Type B pancreatic cell (in vitro differentiated cells): Measurements from ENCODE around the gene TMEM86B. TPM values are rescaled to one million over a fixed set of nuclear protein-coding genes. Genes with fewer than 3 reads are reported as not detected.

Experiments used
- DNase-seq: peaks from one replicate; pipeline ENCODE4 v3.0.0; 2021; ENCODE audit warnings: mixed read lengths; ENCODE audit not compliant: unreplicated experiment; ENCODE audit errors: extremely low spot score
- H3K27ac Mint-ChIP-seq: 2 replicates; pipeline ENCODE4 v1.8.0; 2021; ENCODE audit warnings: mild to moderate bottlenecking, mixed read lengths
- H3K27me3 Mint-ChIP-seq: 2 replicates; pipeline ENCODE4 v1.8.0; 2021; ENCODE audit warnings: mixed read lengths
- H3K36me3 Mint-ChIP-seq: 2 replicates; pipeline ENCODE4 v1.8.0; 2021; ENCODE audit warnings: mixed read lengths
- H3K4me1 Mint-ChIP-seq: one replicate; pipeline ENCODE4 v1.8.0; 2021; ENCODE audit warnings: mixed read lengths; ENCODE audit not compliant: unreplicated experiment
- H3K4me3 Mint-ChIP-seq: 2 replicates; pipeline ENCODE4 v1.8.0; 2021; ENCODE audit warnings: mild to moderate bottlenecking, mixed read lengths
- H3K9me3 Mint-ChIP-seq: 2 replicates; pipeline ENCODE4 v1.8.0; 2021; ENCODE audit warnings: mixed read lengths
- total RNA-seq: library from RNA; stranded (reverse); gene quantifications from 2 replicates; pipeline ENCODE4 v1.2.1, GENCODE V29; 2021; ENCODE audit warnings: low replicate concordance
- TF ChIP-seq, protein P1 (sequence below): fragments of 200-600 bp; sonication (generic); conservative IDR thresholded peaks from 2 replicates; pipeline ENCODE4 v1.5.0; 2021; ENCODE audit warnings: antibody characterized with exemption, mild to moderate bottlenecking

The TMEM86B gene
- total RNA-seq, 1 donor from 2014 or later, result 14.4 TPM

DNA sequence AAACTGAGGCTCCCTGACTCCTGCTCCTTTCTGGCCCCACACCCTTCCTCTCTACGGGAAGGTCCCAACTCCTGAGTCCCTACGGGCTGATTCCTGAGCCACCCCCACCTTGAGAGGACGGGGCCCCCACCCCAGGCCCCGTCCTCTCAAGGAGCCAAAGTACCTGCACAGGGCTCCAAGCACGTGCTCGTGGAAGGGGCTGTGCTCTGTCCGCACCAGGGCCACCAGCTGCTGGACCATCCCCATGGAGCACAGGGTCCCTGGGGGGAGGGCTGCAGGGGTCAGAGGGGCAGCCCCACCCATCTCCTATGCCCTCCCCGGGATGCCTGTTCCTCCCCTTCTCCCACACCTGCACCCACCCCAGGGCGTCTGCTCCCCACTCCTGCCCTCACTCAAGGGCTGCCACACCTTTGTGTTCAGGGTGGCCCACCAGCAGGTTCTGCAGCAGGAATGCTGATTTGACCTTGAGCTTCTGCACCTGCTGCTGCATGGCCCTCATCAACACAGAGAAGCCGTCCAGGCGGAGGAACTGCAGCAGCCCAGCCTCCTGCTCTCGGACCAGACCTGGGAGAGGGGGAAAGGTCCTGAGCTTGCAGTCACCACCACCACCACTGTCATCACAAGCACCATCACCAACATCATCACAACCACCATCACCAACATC lies 37.3 kb upstream of the TMEM86B start:
- peaks cover 26% of the 10 kb centered on the region for H3K36me3 Mint-ChIP-seq

DNA sequence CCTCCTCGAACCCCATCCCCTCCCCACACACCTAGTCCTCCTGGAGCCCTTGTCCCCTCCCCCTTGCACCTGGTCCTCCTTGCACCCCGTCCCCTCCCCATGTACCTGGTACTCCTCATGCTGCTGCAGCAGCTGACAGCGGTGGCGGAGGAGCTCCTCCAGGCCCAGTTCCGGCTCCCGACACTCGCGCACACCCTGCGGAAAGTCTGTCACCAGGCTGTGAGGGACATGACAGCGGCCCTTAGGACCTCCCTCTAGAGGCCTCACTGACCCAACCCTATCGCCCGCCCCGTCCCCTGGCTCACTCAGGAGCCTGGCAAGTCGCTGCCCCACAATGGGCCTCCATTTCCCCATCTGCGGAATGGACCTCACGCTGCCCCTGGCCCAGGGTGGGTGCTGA lies 36.6 kb upstream of the TMEM86B start:
- Mint-ChIP-seq H3K27ac (no peak overlapping the region), H3K27me3 (no peaks in the 10 kb centered on the region), H3K4me3 (no peak overlapping the region), H3K9me3 (peaks cover 8% of the 10 kb centered on the region), H3K4me1 (no peaks in the 10 kb centered on the region), H3K36me3 (peaks cover 22% of the 10 kb centered on the region)
- TF ChIP-seq, protein P1, sequence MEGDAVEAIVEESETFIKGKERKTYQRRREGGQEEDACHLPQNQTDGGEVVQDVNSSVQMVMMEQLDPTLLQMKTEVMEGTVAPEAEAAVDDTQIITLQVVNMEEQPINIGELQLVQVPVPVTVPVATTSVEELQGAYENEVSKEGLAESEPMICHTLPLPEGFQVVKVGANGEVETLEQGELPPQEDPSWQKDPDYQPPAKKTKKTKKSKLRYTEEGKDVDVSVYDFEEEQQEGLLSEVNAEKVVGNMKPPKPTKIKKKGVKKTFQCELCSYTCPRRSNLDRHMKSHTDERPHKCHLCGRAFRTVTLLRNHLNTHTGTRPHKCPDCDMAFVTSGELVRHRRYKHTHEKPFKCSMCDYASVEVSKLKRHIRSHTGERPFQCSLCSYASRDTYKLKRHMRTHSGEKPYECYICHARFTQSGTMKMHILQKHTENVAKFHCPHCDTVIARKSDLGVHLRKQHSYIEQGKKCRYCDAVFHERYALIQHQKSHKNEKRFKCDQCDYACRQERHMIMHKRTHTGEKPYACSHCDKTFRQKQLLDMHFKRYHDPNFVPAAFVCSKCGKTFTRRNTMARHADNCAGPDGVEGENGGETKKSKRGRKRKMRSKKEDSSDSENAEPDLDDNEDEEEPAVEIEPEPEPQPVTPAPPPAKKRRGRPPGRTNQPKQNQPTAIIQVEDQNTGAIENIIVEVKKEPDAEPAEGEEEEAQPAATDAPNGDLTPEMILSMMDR, result no peak
- no peak for DNase-seq

More for the DNA sequence above, 37.3 kb upstream of the TMEM86B start:
- Mint-ChIP-seq H3K4me3 (no peak overlapping the region), H3K27me3 (no peaks in the 10 kb centered on the region), H3K4me1 (no peaks in the 10 kb centered on the region), H3K9me3 (peaks cover 8% of the 10 kb centered on the region), H3K27ac (no peak overlapping the region)
- TF ChIP-seq, protein P1, result no peak
- DNase-seq, result no peak

DNA sequence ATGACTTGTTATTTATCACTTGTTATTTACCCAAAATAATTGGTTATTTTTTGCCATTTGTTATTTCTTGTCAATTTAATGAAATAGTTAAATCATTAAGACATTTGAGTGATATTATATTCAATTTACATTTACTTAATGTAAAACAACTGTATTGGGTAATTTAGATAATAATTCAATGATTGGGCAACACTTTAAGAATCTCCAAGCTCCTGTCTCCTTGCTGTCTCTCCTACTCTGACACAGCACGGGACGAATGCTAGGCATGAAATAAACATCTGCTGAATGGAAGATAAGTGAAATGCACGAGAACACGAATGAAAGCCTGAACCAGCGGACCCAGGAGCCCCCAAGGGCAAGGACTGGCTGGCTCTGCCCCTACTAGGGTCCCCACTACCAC lies 36.0 kb upstream of the TMEM86B start:
- Mint-ChIP-seq H3K9me3 (peaks cover 8% of the 10 kb centered on the region), H3K4me3 (no peak overlapping the region), H3K36me3 (peaks cover 22% of the 10 kb centered on the region), H3K27me3 (no peaks in the 10 kb centered on the region), H3K27ac (no peak overlapping the region), H3K4me1 (peaks cover 2% of the 10 kb centered on the region)
- no peak for DNase-seq
- TF ChIP-seq, protein P1, result no peak

DNA sequence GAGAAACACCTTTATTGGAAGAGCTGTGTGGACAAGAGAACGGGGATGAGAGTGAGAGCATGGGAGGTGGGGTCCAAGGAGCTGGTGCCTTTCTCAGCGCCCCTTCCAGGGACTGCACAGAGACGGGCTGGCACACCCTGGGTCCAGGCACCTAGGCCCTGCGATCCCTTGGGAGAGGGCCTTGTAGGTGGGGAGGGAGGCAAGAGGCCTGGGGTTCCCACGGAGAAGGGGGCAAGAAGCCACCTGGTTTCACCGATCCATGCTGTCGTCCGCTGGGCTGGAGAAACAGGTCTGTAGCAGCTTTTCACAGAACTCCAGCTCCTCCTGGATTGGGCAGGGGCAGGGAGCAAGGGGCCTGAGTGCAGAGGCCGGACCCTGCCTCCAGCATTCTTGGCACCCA lies 33.8 kb upstream of the TMEM86B start:
- Mint-ChIP-seq H3K9me3 (peaks cover 8% of the 10 kb centered on the region), H3K4me3 (no peak overlapping the region), H3K36me3 (peaks cover 18% of the 10 kb centered on the region), H3K4me1 (peaks cover 8% of the 10 kb centered on the region), H3K27me3 (no peaks in the 10 kb centered on the region), H3K27ac (no peak overlapping the region)
- TF ChIP-seq, protein P1, result no peak
- DNase-seq, result no peak

DNA sequence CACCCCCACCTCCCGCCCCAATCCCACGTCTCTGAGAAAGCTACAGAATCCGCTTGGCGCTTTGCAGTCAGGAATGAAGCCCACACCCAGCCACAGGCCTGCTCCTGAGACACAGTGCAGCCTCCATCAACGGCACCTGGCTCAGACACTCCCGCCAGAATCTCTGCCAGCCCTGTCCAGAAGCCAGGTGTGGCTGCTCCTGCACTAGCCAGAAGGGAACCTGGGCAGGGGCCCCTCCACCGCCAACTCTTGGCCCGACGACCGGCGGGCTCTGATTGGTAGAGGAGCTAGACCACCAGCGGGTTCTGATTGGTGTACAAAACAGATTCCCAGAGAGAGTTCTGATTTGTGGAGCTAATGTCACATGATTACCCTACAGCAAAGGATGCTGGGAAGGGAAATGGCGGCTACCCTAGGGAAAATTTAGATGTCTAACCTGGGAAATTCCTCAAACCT lies 33.1 kb upstream of the TMEM86B start:
- TF ChIP-seq, protein P1, result no peak
- Mint-ChIP-seq H3K9me3 (peaks cover 6% of the 10 kb centered on the region), H3K36me3 (peaks cover 16% of the 10 kb centered on the region), H3K4me3 (no peak overlapping the region), H3K27me3 (no peaks in the 10 kb centered on the region), H3K4me1 (peaks cover 15% of the 10 kb centered on the region), H3K27ac (no peak overlapping the region)
- DNase-seq, result no peak
